Activated CD8-positive, alpha-beta memory T cell treated with anti-CD3 and anti-CD28 coated beads for 4 hours (primary cell): Measurements from ENCODE around the gene DOK7.
"Not testable (repeated sequence)": the region's sequence is repeated elsewhere in the genome, so short reads cannot be mapped to it uniquely, and the experiment has no call there.

Source experiments
- DNase-seq, 2 donors: peaks; one replicate each; pipeline ENCODE4 v3.0.0-alpha.2; 2020; ENCODE audit warnings: low read depth in 2 of 2

Gene DOK7

DNA sequence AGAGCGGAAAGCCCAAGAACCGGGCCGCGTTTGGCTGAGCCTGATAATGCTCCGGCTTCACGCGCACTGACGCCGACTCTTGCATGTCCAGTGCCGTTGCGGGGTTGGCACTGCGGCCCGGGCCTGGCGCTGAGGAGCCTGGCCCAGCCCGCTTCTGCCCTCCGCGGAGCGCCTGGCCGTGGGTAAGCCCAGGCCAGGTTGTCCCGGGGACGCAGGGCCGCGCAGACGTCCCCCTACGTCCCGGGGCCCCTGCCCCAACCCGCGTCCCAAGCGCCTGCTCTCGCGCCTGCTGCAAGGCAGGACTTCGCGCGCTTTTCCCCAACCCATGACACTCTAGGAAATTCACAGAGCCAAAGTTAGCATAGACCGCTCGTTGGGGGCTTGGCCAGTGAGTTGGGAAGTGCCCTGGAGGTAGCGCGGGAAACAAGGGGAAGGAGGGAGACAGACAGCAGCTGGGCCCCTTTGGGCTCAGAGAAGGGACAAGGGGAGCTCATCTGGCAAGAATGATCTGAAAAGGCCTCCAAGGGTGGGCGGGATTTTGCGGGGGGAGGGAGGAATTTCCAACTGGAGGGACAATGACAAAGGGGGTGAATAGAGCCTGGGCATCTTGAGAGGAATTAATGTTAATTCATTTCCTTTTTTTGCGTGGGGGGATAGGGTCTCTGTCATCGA, 69.8 kb downstream of the DOK7 start:
- DNase-seq = no peak

DNA sequence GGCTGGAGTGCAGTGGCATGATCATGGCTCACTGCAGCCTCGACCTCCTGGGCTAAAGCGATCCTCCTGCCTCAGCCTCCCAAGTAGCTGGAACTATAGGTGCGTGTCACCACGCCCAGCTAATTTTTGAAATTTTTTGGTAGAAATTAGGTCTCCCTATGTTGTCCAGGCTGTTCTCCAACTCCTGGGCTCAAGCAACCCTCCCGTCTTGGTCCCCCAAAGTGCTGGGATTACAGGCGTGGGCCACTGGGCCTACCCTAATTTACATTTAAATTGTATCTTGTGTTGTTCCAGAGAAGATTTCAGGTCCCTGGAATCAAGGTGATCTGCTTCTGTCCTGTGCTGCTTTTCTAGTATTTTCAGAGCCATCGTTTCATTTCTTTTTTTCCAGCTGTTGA, 70.3 kb downstream of the DOK7 start:
- DNase-seq = no peak

DNA sequence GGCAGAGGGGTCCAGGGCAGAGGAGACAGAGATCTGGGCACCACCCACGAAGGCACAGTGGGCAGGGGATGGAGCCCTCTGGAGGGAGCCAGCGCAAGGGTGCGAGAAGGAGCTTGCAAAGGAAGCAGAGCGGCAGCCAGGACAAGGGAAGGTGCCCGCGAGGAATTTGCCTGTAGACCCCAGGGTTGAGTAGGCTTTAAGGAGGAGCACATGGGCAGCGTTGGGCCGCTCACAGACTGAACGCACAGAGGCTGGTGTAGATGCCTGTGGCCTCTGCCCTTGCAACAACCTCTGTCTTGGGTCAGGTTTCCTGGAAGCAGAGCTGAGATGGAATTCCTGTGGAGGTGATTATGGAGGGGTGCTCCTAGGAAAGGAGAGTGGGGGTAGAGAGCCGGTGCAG, 72.7 kb downstream of the DOK7 start:
- DNase-seq = not testable (repeated sequence)

DNA sequence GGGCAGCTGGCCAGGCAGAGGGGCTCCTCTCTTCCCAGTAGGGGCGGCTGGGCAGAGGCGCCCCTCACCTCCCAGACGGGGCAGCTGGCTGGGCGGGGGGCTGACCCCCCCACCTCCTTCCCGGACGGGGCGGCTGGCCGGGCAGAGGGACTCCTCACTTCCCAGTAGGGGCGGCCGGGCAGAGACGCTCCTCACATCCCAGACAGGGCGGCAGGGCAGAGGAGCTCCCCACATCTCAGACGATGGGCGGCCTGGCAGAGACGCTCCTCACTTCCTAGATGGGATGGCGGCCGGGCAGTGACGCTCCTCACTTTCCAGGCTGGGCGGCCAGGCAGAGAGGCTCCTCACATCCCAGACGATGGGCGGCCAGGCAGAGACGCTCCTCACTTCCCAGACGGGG, 75.8 kb downstream of the DOK7 start:
- DNase-seq = not testable (repeated sequence)

DNA sequence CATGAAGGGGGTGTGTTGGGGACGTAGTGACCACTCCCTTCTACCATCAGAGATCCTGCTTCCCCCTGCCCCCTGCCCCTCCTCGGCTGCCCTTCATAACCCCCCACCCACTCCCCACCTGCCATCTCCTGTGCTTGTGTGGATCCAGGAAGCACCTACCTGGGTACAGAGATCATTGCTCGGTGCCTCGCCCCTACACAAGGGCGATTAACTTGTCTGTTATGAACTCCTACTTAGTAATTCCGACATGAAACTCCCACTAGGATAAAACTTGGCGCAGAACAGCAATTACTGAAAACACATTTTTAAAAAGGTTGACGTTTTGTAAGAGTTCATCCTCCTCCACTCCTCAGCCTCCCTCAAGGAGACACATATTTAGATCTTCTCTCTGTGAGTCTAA, 80.3 kb downstream of the DOK7 start:
- not testable (repeated sequence) for DNase-seq
